ENCODE measurements around the gene TP53AIP1. TPM values are rescaled to one million over a fixed set of nuclear protein-coding genes. Genes with fewer than 3 reads are reported as not detected.

TP53AIP1 gene
- polyA plus RNA-seq, 2 of the 4 experiments (the other 2 are of a cell fraction) = 0.03 to 0.08 TPM

DNA sequence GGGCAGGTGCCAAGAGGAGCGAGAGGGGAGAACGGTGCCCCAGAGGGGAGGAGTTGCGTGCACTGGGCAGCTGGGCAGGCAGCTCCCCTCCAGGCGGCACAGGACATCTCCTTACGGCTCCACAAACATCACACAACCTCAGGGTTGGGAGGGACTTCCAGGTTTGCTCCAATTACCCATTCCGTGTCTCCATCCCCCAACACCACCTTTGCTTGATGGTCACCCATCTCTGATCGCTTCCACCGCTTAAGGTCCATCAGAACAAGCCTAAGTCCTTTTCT, 14.5 kb upstream of the TP53AIP1 start:
- Histone ChIP-seq H3K27ac (no peak overlapping the region), H3K4me2 (no peak overlapping the region), H3K4me1 (no peaks in the 10 kb centered on the region), H3K4me3 (no peak overlapping the region), H3K9me3 (no peaks in the 10 kb centered on the region)
- ATAC-seq = peak; percentile 49 to 51; a peak in 4 of 6 replicates
- WGBS (ENCODE audit: missing lambda C conversion rate) = 68% methylated on average over 8 of the region's 8 CpGs
- no peak for DNase-seq (ENCODE audit: low read depth in 1 of 2, low spot score in 1 of 2)
- POLR2A ChIA-PET = no interaction called here
- CTCF ChIA-PET = interaction anchor here (1.0 to 6.0 kb wide), 26 partner anchors 9 to 927 kb away, joined by 3 to 123 read pairs (median 6); partner anchors contain the start of genes KCNJ5 and TP53AIP1
- TF ChIP-seq ZSCAN20 (CRISPR knock-in tag; IDR thresholded peaks at IDR 0.05) = no peak
- FAIRE-seq = no peak

DNA sequence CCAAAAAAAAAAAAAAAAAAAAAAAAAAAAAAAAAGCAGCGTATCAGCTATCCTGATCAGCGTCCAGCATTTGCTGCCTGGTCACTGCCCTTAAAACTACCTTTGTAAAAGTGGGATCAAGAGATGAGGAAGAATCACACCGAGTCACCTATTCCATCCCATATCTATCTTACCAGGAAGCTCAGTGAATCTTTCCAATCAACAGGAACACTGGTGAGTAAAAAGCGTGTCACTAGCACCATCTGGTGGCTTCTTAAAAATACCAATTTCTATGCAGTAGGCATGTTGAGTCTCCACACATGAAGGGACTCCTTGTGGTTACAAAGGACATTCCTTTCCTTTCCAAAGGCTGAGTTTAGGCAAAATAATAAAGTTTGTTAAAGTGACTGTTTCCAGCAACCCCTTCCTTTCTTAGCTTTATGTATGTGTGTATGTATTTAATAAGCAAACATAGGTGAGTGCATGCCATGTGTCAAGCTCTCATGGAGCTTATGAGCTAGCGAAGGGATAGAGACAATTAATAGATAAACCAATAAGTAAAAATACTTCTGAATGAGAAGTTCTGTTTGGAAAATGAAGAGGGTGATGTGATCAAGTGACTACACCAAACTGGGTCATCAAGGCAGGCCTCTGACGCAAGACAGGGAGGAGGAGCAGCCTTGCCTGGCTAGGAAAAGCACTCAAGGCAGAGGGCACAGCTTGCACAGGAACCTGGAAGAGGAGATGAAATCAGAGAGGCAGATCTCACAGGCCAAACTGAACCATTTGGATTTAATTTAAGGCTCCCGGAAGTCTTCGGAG, 13.9 kb upstream of the TP53AIP1 start:
- Histone ChIP-seq H3K9me3 (no peaks in the 10 kb centered on the region), H3K4me2 (peak overlapping the region; percentile 47; the same call in 1 of the 3 replicates), H3K4me1 (no peaks in the 10 kb centered on the region), H3K27ac (no peak overlapping the region), H3K4me3 (no peak overlapping the region)
- CTCF ChIA-PET = interaction anchor here (0.7 to 6.0 kb wide), 35 partner anchors 8 to 927 kb away, joined by 3 to 123 read pairs (median 5); partner anchors contain the start of genes KCNJ1, KCNJ5 and TP53AIP1
- TF ChIP-seq JUNB (IDR thresholded peaks at IDR 0.05) (no peak), ZSCAN20 (CRISPR knock-in tag; IDR thresholded peaks at IDR 0.05) (no peak), ZNF302 (CRISPR knock-in tag; IDR thresholded peaks at IDR 0.05) (no peak), RAD21 (conservative IDR thresholded peaks at IDR 0.05 in 1 of 2, IDR thresholded peaks at IDR 0.05 in 1 of 2) (peak; percentile 79 to 84), EP300 (IDR thresholded peaks at IDR 0.05) (no peak), HEYL (CRISPR knock-in tag; IDR thresholded peaks at IDR 0.05) (no peak), MAFK (IDR thresholded peaks at IDR 0.05; ENCODE audit: partially characterized antibody) (no peak), HOXA7 (CRISPR knock-in tag; IDR thresholded peaks at IDR 0.05) (no peak), SMC3 (IDR thresholded peaks at IDR 0.05) (peak; percentile 85), SREBF2 (IDR thresholded peaks at IDR 0.05) (no peak), JUN (IDR thresholded peaks at IDR 0.05) (no peak), RARB (CRISPR knock-in tag; IDR thresholded peaks at IDR 0.05) (no peak), HDAC2 (IDR thresholded peaks at IDR 0.05) (no peak), GATA3 (IDR thresholded peaks at IDR 0.05; ENCODE audit: borderline replicate concordance) (no peak), CHD2 (IDR thresholded peaks at IDR 0.05; ENCODE audit: low read length, partially characterized antibody) (no peak), EHMT2 (IDR thresholded peaks at IDR 0.05; ENCODE audit: low read depth) (no peak), PHF8 (IDR thresholded peaks at IDR 0.05; ENCODE audit: borderline replicate concordance, low read depth) (no peak), TFCP2L1 (CRISPR knock-in tag; IDR thresholded peaks at IDR 0.05) (no peak), RFX5 (IDR thresholded peaks at IDR 0.05) (no peak), NR3C1 (IDR thresholded peaks at IDR 0.05) (no peak), FOSB (CRISPR knock-in tag; IDR thresholded peaks at IDR 0.05) (no peak)
- TF ChIP-seq, protein P1, sequence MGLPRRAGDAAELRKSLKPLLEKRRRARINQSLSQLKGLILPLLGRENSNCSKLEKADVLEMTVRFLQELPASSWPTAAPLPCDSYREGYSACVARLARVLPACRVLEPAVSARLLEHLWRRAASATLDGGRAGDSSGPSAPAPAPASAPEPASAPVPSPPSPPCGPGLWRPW (IDR thresholded peaks at IDR 0.05) = no peak
- TF ChIP-seq, protein P2, sequence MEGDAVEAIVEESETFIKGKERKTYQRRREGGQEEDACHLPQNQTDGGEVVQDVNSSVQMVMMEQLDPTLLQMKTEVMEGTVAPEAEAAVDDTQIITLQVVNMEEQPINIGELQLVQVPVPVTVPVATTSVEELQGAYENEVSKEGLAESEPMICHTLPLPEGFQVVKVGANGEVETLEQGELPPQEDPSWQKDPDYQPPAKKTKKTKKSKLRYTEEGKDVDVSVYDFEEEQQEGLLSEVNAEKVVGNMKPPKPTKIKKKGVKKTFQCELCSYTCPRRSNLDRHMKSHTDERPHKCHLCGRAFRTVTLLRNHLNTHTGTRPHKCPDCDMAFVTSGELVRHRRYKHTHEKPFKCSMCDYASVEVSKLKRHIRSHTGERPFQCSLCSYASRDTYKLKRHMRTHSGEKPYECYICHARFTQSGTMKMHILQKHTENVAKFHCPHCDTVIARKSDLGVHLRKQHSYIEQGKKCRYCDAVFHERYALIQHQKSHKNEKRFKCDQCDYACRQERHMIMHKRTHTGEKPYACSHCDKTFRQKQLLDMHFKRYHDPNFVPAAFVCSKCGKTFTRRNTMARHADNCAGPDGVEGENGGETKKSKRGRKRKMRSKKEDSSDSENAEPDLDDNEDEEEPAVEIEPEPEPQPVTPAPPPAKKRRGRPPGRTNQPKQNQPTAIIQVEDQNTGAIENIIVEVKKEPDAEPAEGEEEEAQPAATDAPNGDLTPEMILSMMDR (IDR thresholded peaks at IDR 0.05) = peak; percentile 65
- TF ChIP-seq, protein P3, sequence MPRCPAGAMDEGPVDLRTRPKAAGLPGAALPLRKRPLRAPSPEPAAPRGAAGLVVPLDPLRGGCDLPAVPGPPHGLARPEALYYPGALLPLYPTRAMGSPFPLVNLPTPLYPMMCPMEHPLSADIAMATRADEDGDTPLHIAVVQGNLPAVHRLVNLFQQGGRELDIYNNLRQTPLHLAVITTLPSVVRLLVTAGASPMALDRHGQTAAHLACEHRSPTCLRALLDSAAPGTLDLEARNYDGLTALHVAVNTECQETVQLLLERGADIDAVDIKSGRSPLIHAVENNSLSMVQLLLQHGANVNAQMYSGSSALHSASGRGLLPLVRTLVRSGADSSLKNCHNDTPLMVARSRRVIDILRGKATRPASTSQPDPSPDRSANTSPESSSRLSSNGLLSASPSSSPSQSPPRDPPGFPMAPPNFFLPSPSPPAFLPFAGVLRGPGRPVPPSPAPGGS (IDR thresholded peaks at IDR 0.05) = no peak
- TF ChIP-seq, protein P4, sequence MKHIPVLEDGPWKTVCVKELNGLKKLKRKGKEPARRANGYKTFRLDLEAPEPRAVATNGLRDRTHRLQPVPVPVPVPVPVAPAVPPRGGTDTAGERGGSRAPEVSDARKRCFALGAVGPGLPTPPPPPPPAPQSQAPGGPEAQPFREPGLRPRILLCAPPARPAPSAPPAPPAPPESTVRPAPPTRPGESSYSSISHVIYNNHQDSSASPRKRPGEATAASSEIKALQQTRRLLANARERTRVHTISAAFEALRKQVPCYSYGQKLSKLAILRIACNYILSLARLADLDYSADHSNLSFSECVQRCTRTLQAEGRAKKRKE (CRISPR knock-in tag; IDR thresholded peaks at IDR 0.05; ENCODE audit: low read depth) = no peak
- TF ChIP-seq, protein P5, sequence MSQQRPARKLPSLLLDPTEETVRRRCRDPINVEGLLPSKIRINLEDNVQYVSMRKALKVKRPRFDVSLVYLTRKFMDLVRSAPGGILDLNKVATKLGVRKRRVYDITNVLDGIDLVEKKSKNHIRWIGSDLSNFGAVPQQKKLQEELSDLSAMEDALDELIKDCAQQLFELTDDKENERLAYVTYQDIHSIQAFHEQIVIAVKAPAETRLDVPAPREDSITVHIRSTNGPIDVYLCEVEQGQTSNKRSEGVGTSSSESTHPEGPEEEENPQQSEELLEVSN (IDR thresholded peaks at IDR 0.05; ENCODE audit: borderline replicate concordance, low read depth) = no peak
- FAIRE-seq = peak; percentile 36
- ATAC-seq = peak; percentile 95 to 96
- WGBS (ENCODE audit: missing lambda C conversion rate) = 39% methylated on average over 8 of the region's 8 CpGs
- POLR2A ChIA-PET = no interaction called here
- DNase-seq (ENCODE audit: low read depth in 1 of 2, low spot score in 1 of 2) = peak; percentile 62 to 76

Measured in A549 (cell line).